GM12892 (cell line): ENCODE measurements around the gene S100A7A. TPM values are rescaled to one million over a fixed set of nuclear protein-coding genes. Genes with fewer than 3 reads are reported as not detected.

ENCODE experiments used
- DNase-seq: peaks from one replicate; pipeline ENCODE4 v3.0.0; 2011; ENCODE audit not compliant: insufficient read length
- FAIRE-seq: peaks from 2 replicates; lab custom pipeline; 2011; peaks lifted over from hg19 to GRCh38; lab: Jason Lieb, UNC
- POLR2A ChIP-seq: IDR thresholded peaks from 2 replicates; pipeline ENCODE4 v1.6.1; 2011; ENCODE audit warnings: low read depth, low read length, control low read depth
- POLR2AphosphoS5 ChIP-seq: IDR thresholded peaks from 2 replicates; pipeline ENCODE4 v1.6.1; 2011; ENCODE audit warnings: low read depth, low read length, control low read depth
- TAF1 ChIP-seq: IDR thresholded peaks from 2 replicates; pipeline ENCODE4 v1.6.1; 2011; ENCODE audit warnings: low read depth, mild to moderate bottlenecking, control low read depth, low read length, borderline replicate concordance
- polyA plus RNA-seq: library from polyadenylated mRNA; unstranded; fragments of >200 nt; gene quantifications from one replicate; pipeline ENCODE4 v1.2.1, GENCODE V29; 2012; ENCODE audit warnings: missing spikeins, inconsistent platforms; ENCODE audit not compliant: missing spikeins

Gene S100A7A
- polyA plus RNA-seq: not detected

DNA sequence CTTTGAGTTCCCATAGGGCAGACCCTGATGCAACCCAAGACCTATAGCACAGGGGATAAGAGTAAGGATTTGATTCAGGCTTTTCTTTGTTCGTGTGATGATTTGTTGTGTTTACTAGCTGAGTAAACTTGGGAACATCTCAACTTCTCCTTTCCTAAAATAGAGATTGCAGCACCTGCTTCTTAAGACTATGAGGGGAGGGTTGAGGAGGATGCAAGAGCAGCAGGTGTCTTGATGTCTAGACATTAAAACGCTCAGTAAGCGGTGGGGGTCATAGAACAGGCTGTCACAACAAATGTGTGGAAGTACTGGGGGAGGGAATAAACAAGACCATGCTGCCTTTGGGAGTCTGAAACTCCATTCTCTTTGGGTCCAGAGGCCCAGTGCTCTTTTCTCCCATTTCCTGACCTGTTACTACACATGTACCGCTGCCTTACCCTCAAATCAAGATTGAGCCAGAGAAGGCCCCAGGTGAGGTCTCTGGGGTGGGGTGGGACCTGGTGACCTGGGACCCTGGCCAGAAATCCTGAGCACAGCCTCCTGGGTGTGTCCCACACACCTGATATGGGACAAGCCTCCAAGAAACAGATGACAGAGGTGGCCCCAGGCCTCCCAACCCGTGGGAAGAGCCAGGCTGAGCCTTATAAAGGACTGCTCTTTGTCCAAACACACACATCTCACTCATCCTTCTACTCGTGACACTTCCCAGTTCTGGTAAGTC is at the start of gene S100A7A:
Gene S100A7A (plus strand): TSS at position 671 of the 721 bp plus-strand sequence. CDS start 1,563 bp downstream, outside the sequence.
- DNase-seq (no peak), FAIRE-seq (peak; percentile 36)
- no peak for TF ChIP-seq POLR2A

DNA sequence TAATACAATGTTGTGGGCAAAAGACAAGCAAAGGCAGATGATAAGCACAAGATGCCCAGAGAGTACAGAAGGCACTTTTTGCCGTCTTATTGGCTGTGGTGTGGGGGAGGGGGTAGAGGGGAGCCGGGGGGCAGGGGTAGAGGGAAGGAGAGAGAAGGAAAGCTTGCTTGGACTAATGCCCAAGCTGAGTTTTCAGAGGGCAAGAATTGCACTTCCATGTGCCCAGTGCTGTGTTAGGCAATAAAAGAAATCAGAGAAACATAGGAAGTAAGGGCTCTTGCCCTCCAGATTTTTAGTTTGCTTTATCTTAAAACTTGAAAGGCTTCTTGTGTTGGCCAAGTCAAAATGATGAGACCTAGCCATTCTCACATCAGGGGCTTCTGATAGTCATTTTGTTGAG is 49.2 kb upstream of the S100A7A start:
- DNase-seq (no peak), FAIRE-seq (no peak)
- no peak for TF ChIP-seq POLR2AphosphoS5
- no peak for TF ChIP-seq TAF1
- no peak for TF ChIP-seq POLR2A

DNA sequence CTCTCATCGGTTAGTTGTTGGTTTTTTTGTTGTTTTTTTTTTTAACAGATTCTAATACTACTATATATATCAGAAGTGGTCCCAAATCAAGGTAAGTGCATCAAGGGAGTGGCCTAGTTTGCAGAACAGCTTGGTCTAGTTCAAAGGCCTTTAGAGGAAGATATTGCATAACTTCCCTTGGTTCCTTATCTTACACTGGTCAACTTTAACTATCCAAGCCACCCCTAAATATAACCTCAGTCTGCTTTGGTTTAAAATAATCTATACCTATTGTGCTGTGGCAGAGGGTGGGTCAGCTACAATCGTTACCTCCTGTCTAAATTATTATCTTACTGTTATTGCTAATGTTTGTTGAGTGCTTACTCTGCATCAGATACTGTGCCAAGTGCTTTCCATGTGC is 47.8 kb upstream of the S100A7A start:
- TF ChIP-seq POLR2AphosphoS5: no peak
- TF ChIP-seq TAF1: no peak
- no peak for TF ChIP-seq POLR2A
- DNase-seq (no peak), FAIRE-seq (no peak)

DNA sequence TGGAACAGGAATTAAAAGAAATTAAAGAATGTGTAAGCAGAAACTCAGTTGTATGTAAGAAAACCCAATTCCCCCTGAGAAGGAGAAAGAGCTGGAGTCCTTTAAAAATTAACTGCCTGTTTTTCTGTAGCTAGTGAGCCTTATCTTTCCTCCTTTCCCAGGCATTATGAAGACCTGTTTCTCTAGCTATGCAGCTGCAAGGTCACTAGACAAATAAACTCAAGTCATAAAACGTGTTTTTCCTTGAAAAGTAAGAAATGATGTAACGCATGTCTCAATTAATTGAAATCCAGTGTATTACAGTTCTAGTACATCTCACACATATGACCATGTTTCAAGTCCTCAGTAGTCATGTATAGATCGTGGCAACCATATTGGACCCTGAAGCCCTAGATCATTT is 46.2 kb upstream of the S100A7A start:
- TF ChIP-seq TAF1: no peak
- TF ChIP-seq POLR2AphosphoS5: no peak
- no peak for TF ChIP-seq POLR2A
- FAIRE-seq: no peak
- DNase-seq: no peak

DNA sequence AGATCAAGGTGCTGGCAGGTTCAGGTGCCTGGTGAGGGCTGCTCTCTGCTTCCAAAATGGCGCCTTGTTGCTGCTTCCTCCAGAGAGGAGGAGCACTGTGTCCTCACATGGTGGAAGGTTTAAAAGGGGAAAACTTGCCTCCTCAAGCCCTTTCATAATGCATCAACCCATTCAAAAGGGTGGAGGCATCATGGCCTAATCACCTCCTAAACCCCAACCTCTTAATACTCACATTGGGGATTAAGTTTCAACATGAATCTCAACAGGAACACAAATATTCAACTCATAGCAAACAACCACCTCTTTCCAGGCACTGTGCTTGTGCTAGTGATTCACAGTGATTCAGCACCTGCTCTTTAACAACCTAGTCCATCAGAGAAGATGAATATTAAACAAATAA is 45.1 kb upstream of the S100A7A start:
- no peak for DNase-seq
- TF ChIP-seq POLR2AphosphoS5 (no peak), POLR2A (no peak), TAF1 (no peak)
- FAIRE-seq: no peak

DNA sequence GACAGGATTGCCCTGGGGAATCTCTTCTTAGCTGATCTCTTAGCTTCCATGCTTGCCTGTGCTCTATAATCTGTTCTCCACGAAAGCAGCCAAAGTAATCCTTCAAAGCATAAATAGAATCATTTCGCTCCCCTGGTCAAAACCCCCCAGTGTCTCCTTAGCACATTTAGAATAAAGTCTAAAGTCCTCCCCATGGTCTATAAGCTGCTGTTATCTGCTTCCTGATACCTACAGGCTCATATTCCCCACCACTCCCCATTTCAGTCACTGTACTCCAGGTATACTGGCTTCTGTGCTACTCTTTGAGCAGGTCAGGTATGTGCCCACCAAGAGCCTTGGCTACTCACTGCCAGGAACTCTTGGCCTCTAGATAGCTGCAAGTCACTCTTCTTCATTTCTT is 43.7 kb upstream of the S100A7A start:
- TF ChIP-seq POLR2AphosphoS5 (no peak), TAF1 (no peak), POLR2A (no peak)
- FAIRE-seq (no peak), DNase-seq (no peak)

DNA sequence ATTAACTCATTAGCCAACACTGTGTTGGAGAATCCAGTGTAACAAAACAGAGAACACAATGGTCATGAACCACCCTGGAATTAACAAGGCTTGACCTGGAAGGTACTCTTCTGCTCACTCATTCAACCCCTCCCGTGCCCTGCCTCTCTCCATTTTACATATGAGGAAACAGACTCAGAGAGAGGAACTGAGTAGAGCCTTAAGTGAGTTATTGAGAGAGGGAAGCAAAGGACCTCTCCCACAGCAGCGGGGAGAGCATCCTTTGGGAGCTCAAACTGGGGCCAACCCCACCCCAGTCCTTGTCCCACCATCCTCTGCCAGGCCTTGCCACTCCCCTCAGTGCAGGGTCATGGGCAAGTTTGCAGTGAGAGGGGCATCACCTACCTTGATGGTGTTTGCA is 42.2 kb upstream of the S100A7A start:
- TF ChIP-seq POLR2A: no peak
- no peak for TF ChIP-seq TAF1
- TF ChIP-seq POLR2AphosphoS5: no peak
- DNase-seq (no peak), FAIRE-seq (no peak)

DNA sequence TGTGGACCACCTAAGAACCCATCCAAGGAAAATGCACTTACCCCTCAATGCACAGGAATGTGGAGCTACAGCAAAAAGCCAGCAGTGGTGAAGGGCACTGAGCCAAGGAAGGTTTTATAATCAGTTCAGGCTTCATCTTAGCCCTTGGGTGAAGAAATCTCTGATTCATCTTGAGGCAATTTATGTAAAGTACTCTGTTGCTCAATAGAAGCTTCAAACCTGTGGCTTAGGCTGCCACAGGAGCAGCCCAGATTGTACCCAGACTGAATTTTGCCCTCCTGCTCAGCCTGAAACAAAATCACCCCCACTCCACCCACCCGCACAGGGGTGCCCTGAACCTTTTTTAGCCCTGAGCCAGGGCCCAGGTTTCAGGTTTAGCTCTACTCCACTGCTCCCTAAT is 40.8 kb upstream of the S100A7A start, which contains the start of gene S100A12:
Gene S100A12 (minus strand): TSS at position 111 of the 400 bp plus-strand sequence. CDS start 1,029 bp downstream, outside the sequence.
- DNase-seq (no peak), FAIRE-seq (no peak)
- TF ChIP-seq POLR2AphosphoS5 (no peak), POLR2A (no peak), TAF1 (no peak)

DNA sequence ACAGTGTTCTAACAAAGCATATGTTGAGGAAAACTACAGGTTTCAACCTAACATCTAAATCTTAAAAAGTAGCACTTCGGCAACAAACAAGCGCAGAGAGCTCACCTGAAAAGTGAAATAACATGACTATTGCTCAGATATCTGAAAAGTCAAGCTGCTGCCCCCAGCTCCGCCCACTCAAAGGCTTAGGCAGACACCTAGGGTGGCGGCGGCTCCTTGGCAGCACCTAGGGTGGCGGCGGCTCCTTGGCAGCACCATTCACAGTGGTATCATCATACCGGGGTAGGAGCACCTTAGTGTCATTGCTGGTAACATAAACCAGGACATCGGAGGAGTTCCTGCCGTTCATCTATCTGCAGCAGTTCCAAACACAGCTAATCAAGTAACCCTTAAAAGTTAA is 36.7 kb upstream of the S100A7A start:
- FAIRE-seq: no peak
- TF ChIP-seq POLR2AphosphoS5: no peak
- TF ChIP-seq TAF1: no peak
- TF ChIP-seq POLR2A: no peak
- DNase-seq: no peak

DNA sequence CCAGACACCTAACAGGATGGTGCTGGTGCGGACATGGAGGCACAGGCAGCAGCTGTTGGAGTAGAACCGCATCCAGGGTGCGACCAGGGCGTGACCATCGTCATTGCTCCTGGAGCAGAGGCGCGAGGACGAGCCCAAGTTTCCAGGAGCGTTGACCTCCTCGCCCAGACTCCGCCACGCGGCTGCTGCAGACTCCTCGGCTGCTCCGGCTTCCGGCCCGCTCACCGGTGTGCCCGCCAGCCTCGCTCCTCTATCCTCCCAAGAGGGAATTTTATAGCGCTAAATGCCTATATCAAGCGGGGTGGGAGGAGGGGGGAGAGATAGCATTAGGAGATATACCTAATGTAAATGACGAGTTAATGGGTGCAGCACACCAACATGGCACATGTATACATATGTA is 35.6 kb upstream of the S100A7A start:
- TF ChIP-seq POLR2A (no peak), POLR2AphosphoS5 (no peak), TAF1 (no peak)
- DNase-seq (no peak), FAIRE-seq (no peak)

DNA sequence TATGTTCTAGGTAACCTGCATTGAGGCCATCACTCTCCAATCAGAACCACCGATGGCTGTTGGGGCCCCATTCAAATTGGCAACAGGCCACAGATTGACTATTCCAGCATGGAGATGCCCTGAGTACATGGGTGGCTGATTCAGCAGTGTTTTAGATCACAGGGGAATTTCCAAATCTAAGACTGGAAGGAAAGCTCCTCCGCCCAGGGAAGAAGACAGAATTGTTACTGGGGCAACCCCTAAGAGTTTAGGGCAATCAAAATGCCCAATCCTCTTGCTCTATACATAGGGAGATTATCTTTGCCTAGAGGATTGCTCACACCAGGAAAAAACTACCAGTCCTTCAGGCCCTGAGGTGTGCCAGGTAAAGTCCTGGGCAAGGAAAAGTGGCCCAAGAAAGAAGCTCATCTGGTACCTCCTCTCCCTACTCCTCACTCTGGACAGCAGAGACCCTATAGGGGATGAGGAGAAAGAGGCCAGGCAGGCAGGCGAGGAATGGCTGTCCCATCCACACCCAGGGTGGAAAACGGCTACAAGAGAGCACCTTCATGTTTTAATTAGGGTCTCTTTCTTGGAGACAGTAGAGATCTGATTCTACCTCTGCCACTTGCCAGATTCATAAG is 31.3 kb upstream of the S100A7A start:
- FAIRE-seq (no peak), DNase-seq (no peak)
- TF ChIP-seq POLR2AphosphoS5 (no peak), TAF1 (no peak), POLR2A (no peak)

DNA sequence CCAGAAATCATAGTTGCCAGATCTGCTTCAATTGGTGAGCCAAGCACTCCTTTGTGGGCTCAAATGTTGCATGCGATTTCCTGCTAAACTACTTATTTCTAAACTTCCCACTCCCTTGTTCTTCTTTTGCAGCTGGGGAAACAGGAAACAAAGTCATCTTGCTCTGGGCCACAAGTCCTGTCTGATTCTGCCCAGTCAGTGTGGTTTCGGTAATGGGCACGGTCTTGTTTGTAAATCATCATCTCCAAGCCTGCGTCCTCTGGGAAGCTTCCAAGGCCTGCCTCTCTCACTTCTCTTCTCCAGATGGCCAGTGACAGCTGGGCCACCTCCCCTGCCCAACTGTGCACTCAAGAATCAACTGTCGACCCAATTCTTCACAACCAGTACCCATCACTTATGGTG is 29.8 kb upstream of the S100A7A start:
- TF ChIP-seq POLR2AphosphoS5 (no peak), POLR2A (no peak), TAF1 (no peak)
- no peak for FAIRE-seq
- DNase-seq: no peak
